ENCODE measurements around the gene LIX1L. TPM values are rescaled to one million over a fixed set of nuclear protein-coding genes. Genes with fewer than 3 reads are reported as not detected.
A peak's percentile ranks its signal among the peaks of the same experiment; 100 is the strongest.

The LIX1L gene
- total RNA-seq, 1 donor from 2014 or later = 11.4 TPM

DNA sequence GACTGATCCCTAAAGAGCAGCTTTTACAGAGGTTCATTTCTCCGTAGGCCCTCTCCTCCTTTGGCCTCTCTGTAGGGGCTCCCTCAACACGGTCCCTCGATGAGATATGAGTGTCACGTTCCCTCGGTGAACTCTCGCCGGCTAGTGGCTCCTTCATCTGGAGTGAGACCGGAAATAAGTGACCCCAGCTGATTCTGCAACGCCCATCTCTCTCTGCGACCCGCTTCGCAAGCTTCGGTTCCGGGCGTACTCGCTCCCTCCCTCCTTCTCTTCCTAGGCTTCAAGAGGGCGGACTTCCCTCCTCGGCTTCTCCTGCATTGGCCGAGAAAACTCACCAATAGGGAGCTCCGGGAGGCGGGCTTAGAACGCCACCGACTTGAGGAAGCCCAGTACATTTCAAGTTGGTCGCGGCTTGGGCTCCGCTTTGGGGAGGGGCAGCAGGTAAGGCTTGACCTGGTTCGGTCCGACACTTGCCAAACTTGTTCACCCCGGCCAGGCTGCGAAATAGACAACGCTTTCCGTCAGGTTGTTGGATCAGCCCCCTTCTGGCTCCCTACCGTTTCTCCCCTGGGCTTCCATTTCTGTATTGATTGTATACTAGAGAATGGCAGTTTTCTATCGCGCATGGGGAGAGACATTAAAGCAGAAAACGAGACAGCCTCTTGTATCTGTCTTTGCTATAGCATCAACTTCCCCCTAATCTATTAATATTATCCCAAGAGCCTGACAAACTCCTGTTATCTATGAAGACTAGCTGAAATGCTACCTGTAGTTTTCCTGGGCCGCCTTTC, 6.7 kb upstream of the LIX1L start, which contains the start of the genes ANKRD34A and POLR3GL:
Gene ANKRD34A, minus strand, starts transcription at position 248 of the 791 bp plus-strand sequence. CDS start 2,816 bp downstream, outside the sequence.
Gene POLR3GL, plus strand, starts transcription at position 363 of the 791 bp plus-strand sequence. CDS start 10,176 bp downstream, outside the sequence.
- ATAC-seq = peak; percentile 82
- peak; percentile 97 for DNase-seq (ENCODE audit: low spot score)

DNA sequence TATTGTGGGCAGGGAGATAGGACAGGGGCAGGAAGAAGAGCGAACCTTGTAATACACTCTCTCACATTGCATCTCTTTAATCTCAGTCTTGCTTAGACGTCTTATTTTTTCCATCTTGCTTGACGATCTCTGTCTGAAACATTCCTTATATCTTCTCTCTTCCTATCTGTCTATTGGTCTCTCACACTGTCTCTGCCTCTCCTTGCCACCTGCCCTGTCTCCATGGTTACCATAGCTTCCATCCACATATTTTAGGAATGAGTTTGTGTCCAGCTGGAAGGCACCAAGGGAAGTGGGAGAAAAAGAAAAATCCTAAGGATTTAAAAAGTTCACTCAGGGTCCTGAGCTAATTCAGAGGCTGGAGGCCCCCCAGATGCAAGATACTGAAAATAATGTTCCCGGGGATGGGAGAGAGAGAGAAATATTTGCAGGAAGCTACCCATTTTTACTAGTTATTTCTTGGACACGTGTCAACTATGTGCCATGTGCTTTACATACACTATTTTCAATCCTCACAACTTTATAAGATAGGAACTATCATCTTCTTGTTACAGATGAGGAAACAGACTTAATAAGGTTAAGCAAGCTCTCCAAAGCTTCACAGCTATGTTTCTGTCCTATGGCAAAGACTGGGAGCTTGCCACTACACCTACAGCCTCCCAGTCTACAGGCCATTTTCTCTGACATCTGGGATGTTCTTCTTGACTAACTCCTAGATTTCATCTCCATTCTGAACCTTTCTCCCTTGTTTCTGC, 5.6 kb upstream of the LIX1L start:
- ATAC-seq (no peak), DNase-seq (ENCODE audit: low spot score) (peak; percentile 32)

- DNase-seq (ENCODE audit: low spot score) = peak; percentile 53
- no peak for ATAC-seq
These were observed 4.6 kb upstream of the LIX1L start for GRCh38 chr1:145962157-145963102.

DNA sequence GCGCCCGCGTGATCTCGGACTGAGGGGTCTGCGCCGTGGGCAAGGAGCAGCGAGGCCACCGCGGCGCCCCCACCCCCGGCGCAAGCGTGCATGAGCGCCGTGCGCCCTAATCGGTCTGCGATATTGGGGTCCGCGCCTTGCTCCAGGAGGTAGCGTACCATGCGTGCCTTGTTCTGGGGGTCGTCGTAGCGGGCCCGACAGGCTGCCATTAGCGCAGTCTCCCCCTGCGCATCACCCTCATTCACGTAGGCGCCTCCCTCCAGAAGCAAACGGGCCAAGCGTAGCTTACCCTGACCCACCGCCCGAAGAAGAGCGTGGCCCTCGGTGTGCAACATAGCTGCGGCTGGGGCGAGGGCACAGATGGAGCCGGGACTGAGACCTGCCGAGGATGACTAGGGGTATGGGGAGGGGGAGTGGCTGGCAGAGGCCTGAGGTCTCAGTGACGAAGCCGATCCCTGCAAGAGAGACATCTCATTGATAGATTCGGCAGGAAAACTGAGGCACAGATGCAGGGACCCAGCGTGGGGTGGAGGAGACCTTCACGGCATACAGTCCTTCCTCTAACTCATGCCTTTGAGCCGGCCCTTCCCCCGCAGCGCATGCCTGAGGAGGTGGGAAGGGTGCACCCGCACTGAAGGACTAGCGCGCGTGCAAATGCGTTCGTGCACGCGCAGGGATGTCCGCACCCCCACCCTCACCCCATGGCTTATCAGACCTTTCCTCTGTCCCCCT, 3.8 kb upstream of the LIX1L start:
- ATAC-seq = no peak
- DNase-seq (ENCODE audit: low spot score) = peak; percentile 52

GRCh38 chr1:145961109-145961424, 3.2 kb upstream of the LIX1L start:
- no peak for DNase-seq (ENCODE audit: low spot score)

GRCh38 chr1:145960468-145961108, 2.8 kb upstream of the LIX1L start:
- DNase-seq (ENCODE audit: low spot score) (peak; percentile 87), ATAC-seq (peak; percentile 66)

More at GRCh38 chr1:145961109-145961424, 3.2 kb upstream of the LIX1L start:
- no peak for ATAC-seq

GRCh38 chr1:145959957-145960467, 2.2 kb upstream of the LIX1L start:
- ATAC-seq = no peak
- no peak for DNase-seq (ENCODE audit: low spot score)

DNA sequence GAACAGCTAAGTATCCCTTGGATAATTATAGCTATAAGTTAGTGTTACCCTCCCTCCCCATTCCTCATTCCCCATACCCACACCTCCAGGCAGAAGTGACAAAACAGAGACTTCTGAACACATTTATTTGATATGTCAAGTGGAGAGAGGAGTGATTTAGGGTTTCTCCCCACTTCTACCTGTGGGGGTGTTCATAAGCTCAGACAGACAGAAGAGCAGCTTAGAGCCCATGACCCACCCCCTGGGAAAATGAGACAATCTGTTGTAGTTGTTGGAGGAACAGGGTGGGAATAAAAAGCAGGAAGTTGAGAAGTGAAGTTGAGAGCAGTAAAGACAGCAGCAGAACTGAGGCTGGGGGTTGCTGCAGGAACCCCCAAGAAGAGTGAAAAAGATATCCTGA, 1.5 kb upstream of the LIX1L start:
- DNase-seq (ENCODE audit: low spot score) (peak; percentile 11), ATAC-seq (no peak)

GRCh38 chr1:145958734-145959133, 917 bp upstream of the LIX1L start:
- ATAC-seq = no peak
- no peak for DNase-seq (ENCODE audit: low spot score)

DNA sequence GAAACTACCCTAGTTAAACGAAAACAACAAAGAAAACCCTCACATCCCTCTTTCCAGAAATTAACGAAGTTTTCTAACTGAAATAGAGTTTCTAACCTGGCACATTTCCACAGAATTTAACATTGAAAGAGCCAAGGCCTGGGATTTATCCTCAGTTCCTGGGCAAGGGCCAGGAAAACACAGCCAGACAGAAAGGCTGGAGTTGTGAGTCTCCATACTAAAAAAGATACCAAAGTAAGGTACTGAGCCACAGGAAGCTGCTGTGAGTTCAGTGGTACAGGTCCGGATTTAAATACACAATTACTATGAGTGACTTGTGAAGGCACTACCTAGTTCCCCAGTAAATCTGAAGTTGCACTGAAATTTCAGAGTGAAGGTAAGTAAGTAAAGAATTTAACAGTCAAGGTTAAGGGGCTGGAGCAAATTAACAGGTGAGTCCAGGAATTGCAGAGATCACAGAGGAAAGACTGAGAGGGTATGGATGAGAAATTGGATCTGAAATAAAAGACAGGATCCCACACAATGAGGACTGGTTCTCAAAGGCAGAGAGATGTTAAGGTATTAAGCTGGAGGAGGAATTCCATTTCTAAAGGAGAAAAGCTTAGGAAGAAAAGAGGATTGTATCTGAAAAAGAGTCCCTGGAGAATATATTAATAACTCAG, 905 bp downstream of the LIX1L start:
- ATAC-seq = no peak
- peak; percentile 63 for DNase-seq (ENCODE audit: low spot score)

DNA sequence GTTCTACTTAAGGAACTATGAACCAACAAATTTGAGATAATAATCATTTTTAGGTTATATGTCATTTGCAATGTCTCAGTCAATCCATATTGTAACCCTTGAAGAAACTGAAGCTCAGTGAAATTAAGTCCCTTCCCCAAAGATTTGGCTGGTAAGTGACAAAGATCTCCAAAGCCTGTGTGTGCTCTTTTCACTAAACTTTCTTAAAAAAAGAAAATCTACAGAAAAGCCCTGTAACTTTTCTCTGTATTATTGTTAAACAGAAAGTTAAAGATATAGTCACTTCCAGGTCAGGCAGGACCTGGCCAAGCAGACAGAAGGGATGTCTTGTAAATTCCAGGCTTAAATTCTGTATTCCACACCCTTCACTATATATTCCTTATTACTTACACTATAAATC, 1.5 kb downstream of the LIX1L start:
- no peak for ATAC-seq

DNA sequence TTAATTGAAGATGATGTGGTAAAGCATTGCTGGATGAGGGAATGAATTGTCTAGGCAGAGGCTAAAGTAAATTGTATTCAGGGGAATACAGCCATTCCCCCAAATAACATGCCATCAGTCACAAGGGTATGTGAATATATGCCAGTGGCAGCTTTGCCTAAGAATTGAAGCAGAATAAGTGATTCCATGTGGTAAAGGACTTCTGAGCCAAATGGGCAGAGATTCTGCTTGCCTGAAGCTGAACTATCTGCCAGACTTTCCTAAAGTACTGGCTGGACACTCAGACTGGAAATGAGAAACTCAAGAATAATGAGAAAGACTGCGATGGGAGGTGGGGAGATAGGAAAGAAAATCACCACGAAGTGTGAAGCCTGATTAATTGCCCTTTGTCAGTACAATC, 2.4 kb downstream of the LIX1L start:
- DNase-seq (ENCODE audit: low spot score) = no peak
- ATAC-seq = no peak

More for the DNA sequence above, 1.5 kb downstream of the LIX1L start:
- no peak for DNase-seq (ENCODE audit: low spot score)

- no peak for ATAC-seq
- no peak for DNase-seq (ENCODE audit: low spot score)
These were observed 4.0 kb downstream of the LIX1L start for GRCh38 chr1:145953861-145954260.

DNA sequence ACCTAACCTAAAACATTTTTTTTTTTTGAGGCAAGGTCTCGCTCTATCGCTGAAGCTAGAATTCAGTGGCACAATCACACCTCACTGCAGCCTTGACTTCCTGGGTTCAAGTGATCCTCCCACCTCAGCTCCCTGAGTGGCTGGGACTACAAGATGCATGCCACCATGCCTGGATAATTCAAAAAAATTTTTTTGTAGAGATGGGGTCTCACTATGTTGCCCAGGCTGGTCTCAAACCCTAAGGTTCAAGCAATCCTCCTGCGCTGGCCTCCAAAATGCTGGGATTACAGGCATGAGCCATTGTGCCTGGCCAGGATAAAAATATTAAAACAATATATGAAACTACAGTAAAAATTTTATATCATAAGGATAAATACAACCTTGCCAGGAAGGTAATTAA, 4.9 kb downstream of the LIX1L start:
- DNase-seq (ENCODE audit: low spot score) = no peak
- no peak for ATAC-seq

DNA sequence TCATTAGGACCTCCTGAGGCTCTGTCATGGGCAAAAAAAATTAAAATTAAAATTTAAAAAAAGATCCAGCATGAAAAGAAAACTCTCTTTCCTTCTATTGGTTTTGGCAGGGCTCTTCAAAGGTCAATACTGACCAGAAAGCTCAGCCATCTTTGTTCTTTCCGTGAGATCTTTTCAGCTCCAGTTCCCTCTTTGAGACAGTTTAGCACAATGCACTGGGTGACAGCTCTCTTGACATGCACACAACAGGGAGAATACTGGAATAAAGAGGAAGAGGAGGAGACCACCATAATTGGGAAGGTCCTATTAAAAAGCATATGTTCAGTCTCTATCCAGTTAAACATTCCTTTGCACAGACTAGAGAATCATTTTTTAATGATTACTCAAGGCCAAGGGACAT, 6.3 kb downstream of the LIX1L start:
- ATAC-seq = no peak

DNA sequence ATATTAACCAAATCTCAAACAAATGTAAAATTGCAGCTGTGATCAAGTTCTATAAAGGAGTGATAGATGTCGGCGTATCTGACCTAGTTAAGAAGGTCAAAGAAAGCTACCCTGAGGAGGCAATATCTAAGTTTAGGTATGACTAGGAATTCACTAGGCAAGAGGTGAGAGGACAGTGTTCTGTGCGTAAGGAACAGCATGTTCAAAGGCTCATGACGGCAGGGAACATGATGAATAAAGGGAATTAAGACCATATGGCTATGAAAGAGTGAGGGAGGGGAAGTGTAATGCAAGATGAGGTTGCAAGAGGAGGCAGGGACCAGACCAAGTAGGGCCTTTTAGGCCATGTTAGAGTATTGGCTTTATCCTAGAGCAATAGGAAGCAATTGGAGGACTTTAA, 8.6 kb downstream of the LIX1L start:
- no peak for ATAC-seq
- no peak for DNase-seq (ENCODE audit: low spot score)

More for the DNA sequence above, 6.3 kb downstream of the LIX1L start:
- no peak for DNase-seq (ENCODE audit: low spot score)

DNA sequence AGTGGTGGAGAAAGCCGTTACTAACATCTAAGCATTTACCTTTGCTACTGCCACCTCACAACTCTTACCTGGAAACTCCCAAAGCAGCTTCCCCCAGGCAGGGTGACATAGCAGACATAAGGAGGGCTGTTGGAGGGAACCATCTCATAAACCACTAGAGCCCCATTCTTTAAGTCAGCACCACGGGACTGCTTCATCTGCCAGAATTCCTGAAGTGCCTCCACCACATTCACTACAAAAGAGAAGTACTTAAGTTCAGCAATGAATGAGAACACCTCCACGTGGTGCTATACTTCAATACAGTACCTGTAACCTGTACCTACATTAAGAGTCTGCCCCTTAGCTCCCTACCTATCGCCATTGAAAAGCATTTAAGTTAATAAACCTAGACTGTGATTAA, 10.3 kb downstream of the LIX1L start:
- no peak for DNase-seq (ENCODE audit: low spot score)
- no peak for ATAC-seq

GRCh38 chr1:145946477-145946986, 11.3 kb downstream of the LIX1L start:
- ATAC-seq (peak; percentile 72), DNase-seq (ENCODE audit: low spot score) (no peak)

DNA sequence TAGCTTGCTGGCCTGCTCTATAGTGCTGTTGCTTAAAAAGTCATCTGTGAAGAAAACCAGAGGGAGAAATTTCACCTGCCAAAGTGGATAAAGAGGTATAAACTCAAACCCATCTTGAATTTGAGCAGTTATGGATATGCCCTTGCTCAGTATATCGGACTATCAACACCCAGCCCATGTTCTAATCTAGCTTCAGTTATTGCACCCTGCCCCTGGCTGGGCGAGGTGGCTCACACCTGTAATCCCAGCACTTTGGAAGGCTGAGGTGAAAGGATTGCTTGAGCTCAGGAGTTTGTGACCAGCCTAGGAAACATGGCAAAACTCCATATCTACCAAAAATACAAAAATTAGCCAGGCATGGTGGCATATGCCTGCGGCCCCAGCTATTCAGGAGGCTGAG, 13.3 kb downstream of the LIX1L start:
- DNase-seq (ENCODE audit: low spot score) (no peak), ATAC-seq (no peak)

Data from left lobe of liver (tissue), 2 donors.